ENCODE data around the gene ZNF668. TPM values are rescaled to one million over a fixed set of nuclear protein-coding genes. Genes with fewer than 3 reads are reported as not detected.

The ZNF668 gene
- total and polyA plus RNA-seq, 2 of the 13 experiments (the other 11 are each of a cell fraction or from before 2014, with no cell fraction given): 3.8 to 9.8 TPM

DNA sequence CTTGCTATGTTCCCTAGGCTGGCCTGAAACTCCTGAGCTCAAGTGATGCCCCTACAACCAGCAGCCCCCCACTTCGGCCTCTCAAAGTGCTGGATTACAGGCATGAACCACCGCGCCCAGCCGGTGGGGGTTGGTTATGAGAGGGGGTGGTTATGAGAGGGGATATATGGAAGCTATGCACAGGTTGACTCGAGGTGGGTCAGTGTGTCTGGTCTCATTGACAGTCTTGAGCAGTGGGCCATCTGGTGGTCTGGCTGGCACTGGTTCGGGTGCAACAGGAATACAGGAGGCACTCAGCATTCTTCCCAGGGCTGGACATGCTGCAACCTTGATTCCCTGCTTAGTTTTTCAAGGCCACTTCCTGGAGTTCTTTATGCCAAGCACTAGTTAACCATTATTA is 58.0 kb downstream of the ZNF668 start (continued):
- TF ChIP-seq, protein P1, sequence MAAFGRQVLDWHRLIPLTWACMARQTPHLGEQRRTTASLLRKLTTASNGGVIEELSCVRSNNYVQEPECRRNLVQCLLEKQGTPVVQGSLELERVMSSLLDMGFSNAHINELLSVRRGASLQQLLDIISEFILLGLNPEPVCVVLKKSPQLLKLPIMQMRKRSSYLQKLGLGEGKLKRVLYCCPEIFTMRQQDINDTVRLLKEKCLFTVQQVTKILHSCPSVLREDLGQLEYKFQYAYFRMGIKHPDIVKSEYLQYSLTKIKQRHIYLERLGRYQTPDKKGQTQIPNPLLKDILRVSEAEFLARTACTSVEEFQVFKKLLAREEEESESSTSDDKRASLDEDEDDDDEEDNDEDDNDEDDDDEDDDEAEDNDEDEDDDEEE (CRISPR knock-in tag; IDR thresholded peaks at IDR 0.05): no peak
- peak; percentile 35; the same call in 1 of the 2 replicates for TF ChIP-seq PHF21A (CRISPR knock-in tag; IDR thresholded peaks at IDR 0.05)
- TF ChIP-seq ZMYM4 (CRISPR knock-in tag; IDR thresholded peaks at IDR 0.05): peak; percentile 30; the same call in 1 of the 2 replicates
- TF ChIP-seq SSRP1 (CRISPR knock-in tag; IDR thresholded peaks at IDR 0.05): no peak
- 0 out of 2 replicates have a peak, but pooled peaks have one; percentile 33 for TF ChIP-seq HIVEP1 (CRISPR knock-in tag; IDR thresholded peaks at IDR 0.05)
- TF ChIP-seq SMAD1 (CRISPR knock-in tag; IDR thresholded peaks at IDR 0.05; ENCODE audit: borderline replicate concordance, low read depth): no peak
- TF ChIP-seq RFX1 (IDR thresholded peaks at IDR 0.05): no peak
- TF ChIP-seq DMAP1 (CRISPR knock-in tag; IDR thresholded peaks at IDR 0.05): no peak
- TF ChIP-seq ZNF547 (CRISPR knock-in tag; IDR thresholded peaks at IDR 0.05): no peak
- TF ChIP-seq RFX5 (IDR thresholded peaks at IDR 0.05; ENCODE audit: low read depth, low read length): no peak
- TF ChIP-seq, protein P2, sequence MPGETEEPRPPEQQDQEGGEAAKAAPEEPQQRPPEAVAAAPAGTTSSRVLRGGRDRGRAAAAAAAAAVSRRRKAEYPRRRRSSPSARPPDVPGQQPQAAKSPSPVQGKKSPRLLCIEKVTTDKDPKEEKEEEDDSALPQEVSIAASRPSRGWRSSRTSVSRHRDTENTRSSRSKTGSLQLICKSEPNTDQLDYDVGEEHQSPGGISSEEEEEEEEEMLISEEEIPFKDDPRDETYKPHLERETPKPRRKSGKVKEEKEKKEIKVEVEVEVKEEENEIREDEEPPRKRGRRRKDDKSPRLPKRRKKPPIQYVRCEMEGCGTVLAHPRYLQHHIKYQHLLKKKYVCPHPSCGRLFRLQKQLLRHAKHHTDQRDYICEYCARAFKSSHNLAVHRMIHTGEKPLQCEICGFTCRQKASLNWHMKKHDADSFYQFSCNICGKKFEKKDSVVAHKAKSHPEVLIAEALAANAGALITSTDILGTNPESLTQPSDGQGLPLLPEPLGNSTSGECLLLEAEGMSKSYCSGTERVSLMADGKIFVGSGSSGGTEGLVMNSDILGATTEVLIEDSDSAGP (CRISPR knock-in tag; IDR thresholded peaks at IDR 0.05; ENCODE audit: borderline replicate concordance): no peak; the same call in 1 of the 2 replicates
- 0 out of 4 replicates have a peak, but pooled peaks of 1 of the 2 experiments have one; percentile 28 for TF ChIP-seq KLF16 (CRISPR knock-in tag; IDR thresholded peaks at IDR 0.05)
- TF ChIP-seq TCF7L2 (IDR thresholded peaks at IDR 0.05; ENCODE audit: low read depth, low read length): no peak
- TF ChIP-seq, protein P3, sequence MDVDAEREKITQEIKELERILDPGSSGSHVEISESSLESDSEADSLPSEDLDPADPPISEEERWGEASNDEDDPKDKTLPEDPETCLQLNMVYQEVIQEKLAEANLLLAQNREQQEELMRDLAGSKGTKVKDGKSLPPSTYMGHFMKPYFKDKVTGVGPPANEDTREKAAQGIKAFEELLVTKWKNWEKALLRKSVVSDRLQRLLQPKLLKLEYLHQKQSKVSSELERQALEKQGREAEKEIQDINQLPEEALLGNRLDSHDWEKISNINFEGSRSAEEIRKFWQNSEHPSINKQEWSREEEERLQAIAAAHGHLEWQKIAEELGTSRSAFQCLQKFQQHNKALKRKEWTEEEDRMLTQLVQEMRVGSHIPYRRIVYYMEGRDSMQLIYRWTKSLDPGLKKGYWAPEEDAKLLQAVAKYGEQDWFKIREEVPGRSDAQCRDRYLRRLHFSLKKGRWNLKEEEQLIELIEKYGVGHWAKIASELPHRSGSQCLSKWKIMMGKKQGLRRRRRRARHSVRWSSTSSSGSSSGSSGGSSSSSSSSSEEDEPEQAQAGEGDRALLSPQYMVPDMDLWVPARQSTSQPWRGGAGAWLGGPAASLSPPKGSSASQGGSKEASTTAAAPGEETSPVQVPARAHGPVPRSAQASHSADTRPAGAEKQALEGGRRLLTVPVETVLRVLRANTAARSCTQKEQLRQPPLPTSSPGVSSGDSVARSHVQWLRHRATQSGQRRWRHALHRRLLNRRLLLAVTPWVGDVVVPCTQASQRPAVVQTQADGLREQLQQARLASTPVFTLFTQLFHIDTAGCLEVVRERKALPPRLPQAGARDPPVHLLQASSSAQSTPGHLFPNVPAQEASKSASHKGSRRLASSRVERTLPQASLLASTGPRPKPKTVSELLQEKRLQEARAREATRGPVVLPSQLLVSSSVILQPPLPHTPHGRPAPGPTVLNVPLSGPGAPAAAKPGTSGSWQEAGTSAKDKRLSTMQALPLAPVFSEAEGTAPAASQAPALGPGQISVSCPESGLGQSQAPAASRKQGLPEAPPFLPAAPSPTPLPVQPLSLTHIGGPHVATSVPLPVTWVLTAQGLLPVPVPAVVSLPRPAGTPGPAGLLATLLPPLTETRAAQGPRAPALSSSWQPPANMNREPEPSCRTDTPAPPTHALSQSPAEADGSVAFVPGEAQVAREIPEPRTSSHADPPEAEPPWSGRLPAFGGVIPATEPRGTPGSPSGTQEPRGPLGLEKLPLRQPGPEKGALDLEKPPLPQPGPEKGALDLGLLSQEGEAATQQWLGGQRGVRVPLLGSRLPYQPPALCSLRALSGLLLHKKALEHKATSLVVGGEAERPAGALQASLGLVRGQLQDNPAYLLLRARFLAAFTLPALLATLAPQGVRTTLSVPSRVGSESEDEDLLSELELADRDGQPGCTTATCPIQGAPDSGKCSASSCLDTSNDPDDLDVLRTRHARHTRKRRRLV (CRISPR knock-in tag; IDR thresholded peaks at IDR 0.05): 0 out of 2 replicates have a peak, but pooled peaks have one; percentile 45
- peak; percentile 52 for TF ChIP-seq MED1 (CRISPR knock-in tag; IDR thresholded peaks at IDR 0.05)
- TF ChIP-seq, protein P4, sequence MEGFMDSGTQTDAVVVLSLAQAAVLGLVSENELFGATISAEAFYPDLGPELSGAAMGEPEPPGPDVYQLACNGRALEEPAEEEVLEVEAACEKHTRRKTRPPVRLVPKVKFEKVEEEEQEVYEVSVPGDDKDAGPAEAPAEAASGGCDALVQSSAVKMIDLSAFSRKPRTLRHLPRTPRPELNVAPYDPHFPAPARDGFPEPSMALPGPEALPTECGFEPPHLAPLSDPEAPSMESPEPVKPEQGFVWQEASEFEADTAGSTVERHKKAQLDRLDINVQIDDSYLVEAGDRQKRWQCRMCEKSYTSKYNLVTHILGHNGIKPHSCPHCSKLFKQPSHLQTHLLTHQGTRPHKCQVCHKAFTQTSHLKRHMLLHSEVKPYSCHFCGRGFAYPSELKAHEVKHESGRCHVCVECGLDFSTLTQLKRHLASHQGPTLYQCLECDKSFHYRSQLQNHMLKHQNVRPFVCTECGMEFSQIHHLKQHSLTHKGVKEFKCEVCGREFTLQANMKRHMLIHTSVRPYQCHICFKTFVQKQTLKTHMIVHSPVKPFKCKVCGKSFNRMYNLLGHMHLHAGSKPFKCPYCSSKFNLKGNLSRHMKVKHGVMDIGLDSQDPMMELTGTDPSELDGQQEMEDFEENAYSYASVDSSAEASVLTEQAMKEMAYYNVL (CRISPR knock-in tag; IDR thresholded peaks at IDR 0.05; ENCODE audit: borderline replicate concordance): peak; percentile 35; the same call in 1 of the 2 replicates
- TF ChIP-seq PTBP1 (IDR thresholded peaks at IDR 0.05; ENCODE audit: low read depth, low read length, poor library complexity, severe bottlenecking): no peak
- TF ChIP-seq ZNF816 (CRISPR knock-in tag; IDR thresholded peaks at IDR 0.05; ENCODE audit: borderline replicate concordance): no peak
- TF ChIP-seq RAD51 (IDR thresholded peaks at IDR 0.05; ENCODE audit: borderline replicate concordance): no peak
- 0 out of 2 replicates have a peak, but pooled peaks have one; percentile 30 for TF ChIP-seq SP4 (CRISPR knock-in tag; IDR thresholded peaks at IDR 0.05)

Data from HepG2 (cell line).